Measurements from ENCODE around the gene FMNL1. TPM values are rescaled to one million over a fixed set of nuclear protein-coding genes. Genes with fewer than 3 reads are reported as not detected.

The FMNL1 gene
- total RNA-seq, 1 donor from 2014 or later: 10.7 TPM

DNA sequence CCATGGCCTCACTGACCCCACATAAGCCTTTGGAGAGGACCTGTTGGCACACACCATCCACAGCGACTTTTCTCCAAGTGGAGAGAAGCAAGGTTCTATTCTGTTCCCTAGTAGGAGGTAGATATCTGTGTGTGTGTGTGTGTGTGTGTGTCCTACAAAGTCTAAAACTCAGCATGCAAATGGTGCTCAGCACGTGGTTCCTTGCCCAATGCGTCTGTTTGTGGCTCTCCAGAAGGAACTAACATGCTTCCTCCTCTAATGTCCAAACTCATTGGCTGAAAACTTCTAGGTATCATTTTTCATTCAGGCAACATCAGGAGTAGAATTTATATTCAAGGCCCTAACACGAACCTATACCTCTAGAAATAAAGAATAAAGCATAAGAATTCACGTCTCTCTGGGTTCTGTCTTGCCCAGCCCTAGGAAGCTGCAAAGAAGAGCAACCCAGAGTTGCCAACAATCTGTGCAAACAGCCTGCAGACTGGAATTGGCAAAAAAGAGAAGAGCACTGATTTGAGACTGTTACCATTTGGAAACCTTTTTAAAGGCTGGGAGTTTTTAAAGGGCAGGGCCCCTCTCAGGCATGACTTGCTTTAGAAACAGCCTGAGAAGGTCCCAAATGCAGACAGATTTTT is 69.6 kb downstream of the FMNL1 start:
- TF ChIP-seq, protein P1, sequence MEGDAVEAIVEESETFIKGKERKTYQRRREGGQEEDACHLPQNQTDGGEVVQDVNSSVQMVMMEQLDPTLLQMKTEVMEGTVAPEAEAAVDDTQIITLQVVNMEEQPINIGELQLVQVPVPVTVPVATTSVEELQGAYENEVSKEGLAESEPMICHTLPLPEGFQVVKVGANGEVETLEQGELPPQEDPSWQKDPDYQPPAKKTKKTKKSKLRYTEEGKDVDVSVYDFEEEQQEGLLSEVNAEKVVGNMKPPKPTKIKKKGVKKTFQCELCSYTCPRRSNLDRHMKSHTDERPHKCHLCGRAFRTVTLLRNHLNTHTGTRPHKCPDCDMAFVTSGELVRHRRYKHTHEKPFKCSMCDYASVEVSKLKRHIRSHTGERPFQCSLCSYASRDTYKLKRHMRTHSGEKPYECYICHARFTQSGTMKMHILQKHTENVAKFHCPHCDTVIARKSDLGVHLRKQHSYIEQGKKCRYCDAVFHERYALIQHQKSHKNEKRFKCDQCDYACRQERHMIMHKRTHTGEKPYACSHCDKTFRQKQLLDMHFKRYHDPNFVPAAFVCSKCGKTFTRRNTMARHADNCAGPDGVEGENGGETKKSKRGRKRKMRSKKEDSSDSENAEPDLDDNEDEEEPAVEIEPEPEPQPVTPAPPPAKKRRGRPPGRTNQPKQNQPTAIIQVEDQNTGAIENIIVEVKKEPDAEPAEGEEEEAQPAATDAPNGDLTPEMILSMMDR (IDR thresholded peaks at IDR 0.05): no peak
- Histone ChIP-seq H3K27me3 (no peaks in the 10 kb centered on the region), H3K36me3 (peaks cover 13 to 24% of the 10 kb centered on the region in 2 donors), H3K4me3 (no peak overlapping the region), H3K4me1 (peaks cover 26 to 53% of the 10 kb centered on the region in 2 donors), H3K9me3 (no peaks in the 10 kb centered on the region), H3K27ac (peak overlapping the region; percentile 36 to 81)
- no peak for DNase-seq (ENCODE audit: low spot score in 2 of 2)
- intact Hi-C loops (cut with DNase I): loop anchor here (5.0 kb wide), 1 partner anchor 81 kb away; no protein-coding TSS in a partner anchor

DNA sequence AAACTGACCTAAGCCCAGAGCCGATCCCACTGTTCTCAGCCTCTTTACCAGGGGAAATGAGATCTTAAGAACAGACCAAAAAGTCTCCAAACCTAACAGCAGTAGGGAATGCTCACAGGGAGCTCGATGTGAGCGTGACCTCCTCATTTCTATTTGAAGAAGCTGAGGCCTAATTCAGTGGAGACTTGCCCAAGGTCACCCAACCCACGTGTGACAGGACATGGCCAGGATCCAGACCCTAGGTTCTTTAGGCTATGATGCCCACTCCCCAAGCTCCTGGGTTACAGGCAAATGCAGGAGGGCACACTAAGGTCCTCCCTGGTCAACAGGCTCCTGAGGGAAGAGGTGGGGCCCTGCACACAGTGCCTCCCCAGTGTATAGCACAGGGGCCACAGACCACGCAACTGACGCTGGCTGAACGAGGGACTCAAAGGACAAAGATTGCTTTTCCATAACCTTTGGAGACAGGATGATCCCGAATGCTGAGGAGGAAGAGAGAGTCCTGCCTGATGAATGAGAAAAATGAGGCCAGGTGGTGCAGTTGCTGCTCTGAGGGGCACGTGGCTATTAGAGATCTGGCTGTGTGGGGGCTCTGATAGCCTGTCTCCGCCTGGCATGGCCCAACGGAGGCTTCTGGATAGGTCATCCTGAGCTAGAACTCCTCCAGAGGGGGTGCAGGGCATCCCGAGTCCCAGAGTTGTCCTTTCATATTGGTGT is 71.2 kb downstream of the FMNL1 start:
- TF ChIP-seq, protein P1 (IDR thresholded peaks at IDR 0.05): no peak
- Histone ChIP-seq H3K4me1 (peaks cover 26 to 61% of the 10 kb centered on the region in 2 donors), H3K9me3 (no peaks in the 10 kb centered on the region), H3K27me3 (no peaks in the 10 kb centered on the region), H3K27ac (peak overlapping the region; percentile 81 to 85), H3K36me3 (peaks cover 5 to 9% of the 10 kb centered on the region in 2 donors), H3K4me3 (no peak overlapping the region)
- intact Hi-C loops (cut with DNase I): loop anchor here (2.0 to 5.0 kb wide), 2 partner anchors 14 to 79 kb away; no protein-coding TSS in a partner anchor
- no peak for DNase-seq (ENCODE audit: low spot score in 2 of 2)

DNA sequence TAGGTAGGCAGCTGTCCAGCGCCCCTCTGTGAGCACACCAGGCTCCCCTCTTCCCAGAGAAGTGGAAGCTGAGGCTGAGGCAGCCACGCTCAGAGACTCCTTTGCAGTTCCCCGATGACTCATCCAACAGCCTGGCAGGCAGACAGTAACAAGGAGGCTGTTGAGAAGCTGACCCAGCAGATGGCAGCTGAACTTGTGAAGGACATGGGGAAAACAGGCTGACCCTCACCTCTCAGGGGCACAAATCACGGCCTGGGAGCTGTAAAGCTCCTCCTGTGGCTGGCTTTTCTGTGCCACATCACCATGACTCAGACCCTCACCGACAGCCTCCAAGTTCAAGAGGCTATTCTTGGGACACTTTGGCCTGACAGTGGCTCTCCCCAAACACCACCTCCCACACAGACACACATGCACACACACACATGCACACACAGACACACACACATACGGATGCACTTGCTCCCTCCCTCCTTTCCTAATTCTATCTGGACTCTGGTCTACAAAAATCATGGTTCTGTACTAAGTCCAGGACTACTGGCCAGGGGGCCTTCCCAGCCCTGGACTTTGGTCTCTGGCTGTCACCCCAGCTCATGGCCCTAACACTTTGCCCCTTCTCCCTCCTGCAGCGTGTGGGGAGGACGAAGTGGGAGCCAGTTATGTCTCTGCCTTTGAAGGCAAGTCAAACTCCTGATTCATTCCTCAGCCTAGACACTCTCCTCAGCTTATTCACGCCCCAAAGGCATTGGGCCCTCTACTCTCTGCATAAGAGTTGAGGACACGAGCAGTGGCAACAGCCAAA is 71.9 kb downstream of the FMNL1 start:
- TF ChIP-seq, protein P1 (IDR thresholded peaks at IDR 0.05): peak in 1 of 3 experiments; percentile 21
- DNase-seq (ENCODE audit: low spot score in 2 of 2): peak; percentile 78 to 94
- no peak overlapping the region for H3K4me3 ChIP-seq
- H3K27ac ChIP-seq: peak overlapping the region; percentile 81 to 85
- intact Hi-C loops (cut with DNase I): loop anchor here (1.0 to 5.0 kb wide), 3 partner anchors 13 to 79 kb away; partner anchors contain the start of gene MAP3K14
- peaks cover 5 to 9% of the 10 kb centered on the region in 2 donors for H3K36me3 ChIP-seq
- H3K27me3 ChIP-seq: no peaks in the 10 kb centered on the region
- H3K4me1 ChIP-seq: peaks cover 26 to 61% of the 10 kb centered on the region in 2 donors
- no peaks in the 10 kb centered on the region for H3K9me3 ChIP-seq

DNA sequence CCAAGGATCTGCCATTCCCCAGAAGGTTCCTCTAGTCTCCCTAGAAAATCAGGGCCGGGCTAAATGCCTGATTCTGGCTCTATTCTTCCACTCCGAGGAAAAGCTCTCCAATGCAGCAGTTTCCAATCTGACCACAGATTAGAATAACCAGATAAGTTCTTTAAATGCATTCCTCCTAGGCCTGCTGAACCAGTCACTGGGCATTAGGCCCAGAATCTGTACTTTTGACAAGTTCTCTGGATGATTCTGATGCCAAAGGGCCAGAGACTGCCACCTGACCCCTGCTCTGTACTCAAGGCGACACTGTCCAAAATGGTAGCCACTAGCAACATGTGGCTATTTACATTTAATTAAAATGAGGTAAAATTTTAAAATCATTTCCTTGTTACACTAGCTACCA is 72.8 kb downstream of the FMNL1 start:
- H3K9me3 ChIP-seq: no peaks in the 10 kb centered on the region
- H3K27ac ChIP-seq: peak overlapping the region; percentile 81 to 85
- peak in 1 of 2 donors; percentile 75 for DNase-seq (ENCODE audit: low spot score in 2 of 2)
- H3K36me3 ChIP-seq: peaks cover 2 to 4% of the 10 kb centered on the region in 2 donors
- intact Hi-C loops (cut with DNase I): loop anchor here (1.0 to 5.0 kb wide), 2 partner anchors 23 to 78 kb away; partner anchors contain the start of gene MAP3K14
- no peaks in the 10 kb centered on the region for H3K27me3 ChIP-seq
- peaks cover 26 to 61% of the 10 kb centered on the region in 2 donors for H3K4me1 ChIP-seq
- TF ChIP-seq, protein P1 (IDR thresholded peaks at IDR 0.05): no peak
- no peak overlapping the region for H3K4me3 ChIP-seq
